Measurements from ENCODE around the gene KAT5. TPM values are rescaled to one million over a fixed set of nuclear protein-coding genes. Genes with fewer than 3 reads are reported as not detected.

KAT5 gene
- total RNA-seq, 2 donors from 2014 or later: 48.5 to 48.8 TPM

- Histone ChIP-seq H3K9ac (ENCODE audit: extremely low read depth, low read length, poor library complexity, severe bottlenecking) (peak overlapping the region; percentile 6), H3K4me3 (ENCODE audit: low read length) (peak overlapping the region; percentile 29), H3K27me3 (ENCODE audit: control insufficient read depth, insufficient read depth, low read length, poor library complexity, severe bottlenecking) (no peaks in the 10 kb centered on the region), H3K9me3 (ENCODE audit: control insufficient read depth, low read length) (no peaks in the 10 kb centered on the region), H3K27ac (ENCODE audit: low read depth, low read length) (no peak overlapping the region), H3K4me1 (ENCODE audit: control insufficient read depth, insufficient read depth, low read length) (peaks cover 7% of the 10 kb centered on the region), H3K36me3 (ENCODE audit: control insufficient read depth, insufficient read depth, low read length) (no peaks in the 10 kb centered on the region)
- WGBS, 2 experiments (ENCODE audit: insufficient coverage in 1 of 2, insufficient read length in 1 of 2): 82 to 84% methylated on average over 10 to 11 of the region's 11 CpGs
- Mint-ChIP-seq H3K4me3 (no peak overlapping the region), H3K27ac (peak overlapping the region; percentile 81), H3K9me3 (no peaks in the 10 kb centered on the region), H3K27me3 (ENCODE audit: insufficient read depth) (peaks cover 2% of the 10 kb centered on the region), H3K36me3 (ENCODE audit: low read depth) (no peaks in the 10 kb centered on the region), H3K4me1 (peaks cover 13% of the 10 kb centered on the region)
- no peak for TF ChIP-seq CTCF (conservative IDR thresholded peaks at IDR 0.05)
- DNase-seq: peak; percentile 49
Observed at GRCh38 chr11:65692367-65692766, 19.7 kb upstream of the KAT5 start.

DNA sequence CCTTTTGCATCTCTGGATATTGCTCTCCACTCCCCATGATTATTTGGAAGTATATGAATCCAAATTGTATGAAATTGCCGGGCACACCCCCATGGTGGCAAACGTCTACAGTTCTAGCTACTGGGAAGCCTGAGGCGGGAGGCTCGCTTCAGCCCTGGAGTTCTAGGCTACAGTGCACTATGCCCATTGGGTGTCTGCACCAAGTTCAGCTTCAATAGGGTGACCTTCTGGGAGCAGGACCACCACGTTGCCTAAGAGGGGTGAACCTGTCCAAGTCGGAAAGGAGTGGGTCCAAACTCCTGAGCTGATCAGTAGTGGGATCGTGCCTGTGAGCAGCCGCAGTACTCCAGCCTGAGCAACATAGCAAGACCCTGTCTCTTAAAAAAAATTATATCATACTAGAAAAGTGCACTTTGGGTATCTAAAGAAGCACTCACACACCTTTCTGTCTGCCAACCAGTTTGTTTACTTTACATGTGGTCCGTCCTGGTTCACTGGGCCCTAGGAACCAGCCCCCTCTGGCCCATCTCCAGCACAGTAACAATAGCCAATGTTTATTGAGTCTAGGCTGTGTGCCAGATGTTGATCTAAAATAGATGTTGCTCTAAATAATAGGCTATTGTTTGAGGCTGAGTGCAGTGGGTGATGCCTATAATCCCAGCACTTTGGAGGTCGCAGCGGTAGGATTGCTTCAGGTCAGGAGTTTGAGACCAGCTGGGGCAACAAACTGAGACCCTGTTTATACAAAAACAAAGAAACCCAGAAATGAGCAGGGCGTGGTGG lies 16.4 kb upstream of the KAT5 start:
- no peak overlapping the region for H3K4me3 ChIP-seq (ENCODE audit: low read length)
- no peak overlapping the region for H3K27ac ChIP-seq (ENCODE audit: low read depth, low read length)
- peaks cover 12% of the 10 kb centered on the region for H3K9me3 Mint-ChIP-seq
- 91 to 93% methylated on average over 12 of the region's 12 CpGs for WGBS, 2 experiments (ENCODE audit: insufficient coverage in 1 of 2, insufficient read length in 1 of 2)
- peaks cover 13% of the 10 kb centered on the region for H3K4me1 Mint-ChIP-seq
- peaks cover 5% of the 10 kb centered on the region for H3K27me3 ChIP-seq (ENCODE audit: control insufficient read depth, insufficient read depth, low read length, poor library complexity, severe bottlenecking)
- no peaks in the 10 kb centered on the region for H3K36me3 Mint-ChIP-seq (ENCODE audit: low read depth)
- no peak overlapping the region for H3K27ac Mint-ChIP-seq
- H3K27me3 Mint-ChIP-seq (ENCODE audit: insufficient read depth): peaks cover 26% of the 10 kb centered on the region
- no peak overlapping the region for H3K4me3 Mint-ChIP-seq
- H3K36me3 ChIP-seq (ENCODE audit: control insufficient read depth, insufficient read depth, low read length): no peaks in the 10 kb centered on the region
- H3K9me3 ChIP-seq (ENCODE audit: control insufficient read depth, low read length): peaks cover 7% of the 10 kb centered on the region
- H3K9ac ChIP-seq (ENCODE audit: extremely low read depth, low read length, poor library complexity, severe bottlenecking): no peak overlapping the region
- DNase-seq: no peak
- no peak for TF ChIP-seq CTCF (conservative IDR thresholded peaks at IDR 0.05)
- H3K4me1 ChIP-seq (ENCODE audit: control insufficient read depth, insufficient read depth, low read length): peaks cover 7% of the 10 kb centered on the region

- DNase-seq: no peak
- H3K27ac Mint-ChIP-seq: no peak overlapping the region
- H3K4me3 ChIP-seq (ENCODE audit: low read length): no peak overlapping the region
- WGBS, 2 experiments (ENCODE audit: insufficient coverage in 1 of 2, insufficient read length in 1 of 2): 86 to 93% methylated on average over 4 to 5 of the region's 5 CpGs
- H3K4me1 ChIP-seq (ENCODE audit: control insufficient read depth, insufficient read depth, low read length): peaks cover 7% of the 10 kb centered on the region
- H3K27me3 ChIP-seq (ENCODE audit: control insufficient read depth, insufficient read depth, low read length, poor library complexity, severe bottlenecking): peaks cover 5% of the 10 kb centered on the region
- no peaks in the 10 kb centered on the region for H3K36me3 ChIP-seq (ENCODE audit: control insufficient read depth, insufficient read depth, low read length)
- H3K27me3 Mint-ChIP-seq (ENCODE audit: insufficient read depth): peaks cover 27% of the 10 kb centered on the region
- H3K36me3 Mint-ChIP-seq (ENCODE audit: low read depth): no peaks in the 10 kb centered on the region
- H3K4me3 Mint-ChIP-seq: no peak overlapping the region
- no peak for TF ChIP-seq CTCF (conservative IDR thresholded peaks at IDR 0.05)
- peaks cover 16% of the 10 kb centered on the region for H3K9me3 Mint-ChIP-seq
- no peak overlapping the region for H3K27ac ChIP-seq (ENCODE audit: low read depth, low read length)
- H3K4me1 Mint-ChIP-seq: peaks cover 13% of the 10 kb centered on the region
- H3K9ac ChIP-seq (ENCODE audit: extremely low read depth, low read length, poor library complexity, severe bottlenecking): no peak overlapping the region
- H3K9me3 ChIP-seq (ENCODE audit: control insufficient read depth, low read length): peaks cover 7% of the 10 kb centered on the region
Observed at GRCh38 chr11:65696802-65697552, 15.1 kb upstream of the KAT5 start.

Data from endodermal cell (in vitro differentiated cells).